Measurements from ENCODE around the gene MACROD2. TPM values are rescaled to one million over a fixed set of nuclear protein-coding genes. Genes with fewer than 3 reads are reported as not detected.

The MACROD2 gene
- total and polyA plus RNA-seq, 11 donors = 0.54 to 5.4 (median 2.4) TPM

DNA sequence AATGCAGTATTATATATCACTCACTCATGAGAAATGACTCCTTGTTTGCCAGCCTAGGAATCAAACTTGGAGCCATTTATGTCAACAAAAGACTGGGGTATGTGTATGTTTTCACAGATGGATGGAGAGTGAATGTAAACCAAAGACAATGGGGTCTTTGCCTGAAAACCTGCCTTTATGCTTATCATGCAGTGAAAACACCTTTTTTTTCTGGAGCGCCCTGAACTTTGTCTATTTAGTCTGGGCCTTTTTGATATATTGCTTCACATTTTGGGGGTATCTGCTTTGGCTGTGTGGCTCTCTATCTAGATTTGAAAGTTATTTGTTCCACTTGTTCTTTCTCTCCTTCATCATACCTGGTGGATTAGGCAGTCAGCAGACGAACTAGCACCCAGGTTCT is 1190.6 kb downstream of the MACROD2 start:
- Histone ChIP-seq H3K27ac (no peak overlapping the region), H3K4me1 (no peaks in the 10 kb centered on the region), H3K4me3 (no peak overlapping the region), H3K9me3 (no peaks in the 10 kb centered on the region), H3K36me3 (no peaks in the 10 kb centered on the region), H3K27me3 (no peaks in the 10 kb centered on the region)
- 37 to 89% (median 78%) methylated on average over 2 of the region's 2 CpGs for WGBS, 4 donors
- intact Hi-C loops (cut with DNase I) = loop anchor here in 1 of 10 donors (10.0 kb wide), 1 partner anchor 49 kb away; no protein-coding TSS in a partner anchor
- ATAC-seq (no peak), DNase-seq (no peak)
- no peak for TF ChIP-seq POLR2A (IDR thresholded peaks at IDR 0.05)
- TF ChIP-seq, protein P1, sequence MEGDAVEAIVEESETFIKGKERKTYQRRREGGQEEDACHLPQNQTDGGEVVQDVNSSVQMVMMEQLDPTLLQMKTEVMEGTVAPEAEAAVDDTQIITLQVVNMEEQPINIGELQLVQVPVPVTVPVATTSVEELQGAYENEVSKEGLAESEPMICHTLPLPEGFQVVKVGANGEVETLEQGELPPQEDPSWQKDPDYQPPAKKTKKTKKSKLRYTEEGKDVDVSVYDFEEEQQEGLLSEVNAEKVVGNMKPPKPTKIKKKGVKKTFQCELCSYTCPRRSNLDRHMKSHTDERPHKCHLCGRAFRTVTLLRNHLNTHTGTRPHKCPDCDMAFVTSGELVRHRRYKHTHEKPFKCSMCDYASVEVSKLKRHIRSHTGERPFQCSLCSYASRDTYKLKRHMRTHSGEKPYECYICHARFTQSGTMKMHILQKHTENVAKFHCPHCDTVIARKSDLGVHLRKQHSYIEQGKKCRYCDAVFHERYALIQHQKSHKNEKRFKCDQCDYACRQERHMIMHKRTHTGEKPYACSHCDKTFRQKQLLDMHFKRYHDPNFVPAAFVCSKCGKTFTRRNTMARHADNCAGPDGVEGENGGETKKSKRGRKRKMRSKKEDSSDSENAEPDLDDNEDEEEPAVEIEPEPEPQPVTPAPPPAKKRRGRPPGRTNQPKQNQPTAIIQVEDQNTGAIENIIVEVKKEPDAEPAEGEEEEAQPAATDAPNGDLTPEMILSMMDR (IDR thresholded peaks at IDR 0.05) = no peak

DNA sequence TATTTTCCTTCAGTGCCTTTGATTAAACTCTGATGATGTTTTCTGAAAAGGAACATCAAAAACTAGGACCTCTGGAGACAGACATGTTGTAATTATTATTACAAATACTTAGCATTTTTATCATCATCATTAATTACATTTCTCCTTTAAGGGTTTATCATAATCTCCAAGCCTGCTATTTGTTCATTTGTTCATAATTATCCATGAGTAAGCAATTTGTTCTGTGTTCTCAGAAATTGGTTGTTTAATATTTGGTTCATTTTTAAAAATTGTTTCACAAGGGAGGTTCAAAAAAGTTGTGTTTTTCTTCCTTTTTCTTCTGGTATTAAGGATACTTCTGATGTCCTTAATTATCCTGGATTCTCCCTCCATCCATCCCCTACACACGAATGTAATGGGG is 1192.3 kb downstream of the MACROD2 start:
- WGBS, 4 donors = 77 to 84% (median 79%) methylated on average over 1 of the region's 1 CpG
- H3K36me3 ChIP-seq = no peaks in the 10 kb centered on the region
- ATAC-seq (no peak), DNase-seq (no peak)
- TF ChIP-seq, protein P1 (IDR thresholded peaks at IDR 0.05) = no peak
- TF ChIP-seq POLR2A (IDR thresholded peaks at IDR 0.05) = no peak
- no peak overlapping the region for H3K27ac ChIP-seq
- no peaks in the 10 kb centered on the region for H3K9me3 ChIP-seq
- H3K4me3 ChIP-seq = no peak overlapping the region
- intact Hi-C loops (cut with DNase I) = loop anchor here in 1 of 10 donors (10.0 kb wide), 1 partner anchor 47 kb away; no protein-coding TSS in a partner anchor
- no peaks in the 10 kb centered on the region for H3K27me3 ChIP-seq
- no peaks in the 10 kb centered on the region for H3K4me1 ChIP-seq

DNA sequence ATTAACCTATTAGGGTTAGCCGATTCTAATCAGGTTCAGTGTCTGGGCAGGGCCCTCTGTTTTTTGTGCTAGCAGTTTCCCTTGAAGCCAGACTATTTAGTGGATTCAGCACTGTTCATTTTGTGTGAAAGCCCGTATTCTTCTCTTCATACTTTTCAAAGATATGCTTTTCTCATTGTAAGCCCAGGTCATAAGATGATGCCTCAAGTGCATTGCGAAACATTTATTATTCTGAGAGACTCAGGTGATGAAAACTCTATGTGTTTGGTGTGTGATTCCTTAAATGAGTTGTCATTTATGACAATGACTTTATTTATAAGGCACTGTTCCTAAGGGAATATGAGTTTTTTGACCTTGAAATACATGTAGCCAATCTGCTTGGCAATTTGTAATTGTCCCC is 1193.1 kb downstream of the MACROD2 start:
- Histone ChIP-seq H3K27me3 (no peaks in the 10 kb centered on the region), H3K4me1 (no peaks in the 10 kb centered on the region), H3K27ac (no peak overlapping the region), H3K9me3 (no peaks in the 10 kb centered on the region), H3K4me3 (no peak overlapping the region), H3K36me3 (no peaks in the 10 kb centered on the region)
- 88 to 93% (median 91%) methylated on average over 3 of the region's 3 CpGs for WGBS, 4 donors
- TF ChIP-seq, protein P1 (IDR thresholded peaks at IDR 0.05) = no peak
- no peak for TF ChIP-seq POLR2A (IDR thresholded peaks at IDR 0.05)
- ATAC-seq (no peak), DNase-seq (no peak)
- intact Hi-C loops (cut with DNase I) = loop anchor here in 1 of 10 donors (10.0 kb wide), 1 partner anchor 46 kb away; no protein-coding TSS in a partner anchor

DNA sequence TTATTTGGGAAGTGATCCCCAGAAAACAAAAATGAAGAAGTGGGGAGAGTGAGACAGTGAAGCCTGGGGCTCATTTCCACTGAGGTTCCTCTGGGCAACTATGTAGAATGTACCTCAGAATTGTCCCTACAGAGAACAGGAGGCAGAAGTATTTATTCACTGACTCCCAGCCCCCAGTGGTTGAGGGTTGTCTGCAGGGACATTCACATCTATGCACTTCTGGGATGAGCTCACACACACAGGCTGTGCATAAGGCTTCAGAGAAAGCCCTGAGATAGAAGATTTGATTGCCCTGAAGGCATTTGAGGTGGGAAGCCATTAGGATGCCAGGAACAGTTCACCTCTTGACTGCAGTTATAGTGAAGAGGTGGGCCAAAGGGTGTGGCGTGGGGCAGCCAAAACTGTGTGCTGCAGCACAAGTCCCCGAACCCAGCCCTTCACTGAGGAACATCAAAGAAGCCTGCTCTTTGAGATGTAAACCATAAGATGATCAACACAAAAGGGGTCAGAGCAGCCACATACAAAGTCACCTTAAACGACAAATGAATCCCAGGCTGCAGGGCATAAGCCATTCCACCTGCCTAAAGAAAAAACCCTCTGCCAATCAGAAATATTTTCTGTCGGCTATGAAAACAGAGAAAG is 1195.9 kb downstream of the MACROD2 start:
- intact Hi-C loops (cut with DNase I) = no loop called here
- Histone ChIP-seq H3K27ac (no peak overlapping the region), H3K4me1 (no peaks in the 10 kb centered on the region), H3K27me3 (no peaks in the 10 kb centered on the region), H3K9me3 (no peaks in the 10 kb centered on the region), H3K4me3 (no peak overlapping the region), H3K36me3 (no peaks in the 10 kb centered on the region)
- 64 to 69% (median 67%) methylated on average over 4 of the region's 4 CpGs for WGBS, 4 donors
- ATAC-seq (no peak), DNase-seq (no peak)
- TF ChIP-seq POLR2A (IDR thresholded peaks at IDR 0.05) = no peak
- TF ChIP-seq, protein P1 (IDR thresholded peaks at IDR 0.05) = no peak
